CD4-positive, alpha-beta T cell (primary cell): ENCODE results near the gene CLBA1. TPM values are rescaled to one million over a fixed set of nuclear protein-coding genes. Genes with fewer than 3 reads are reported as not detected.
"Not testable (repeated sequence)": the region's sequence is repeated elsewhere in the genome, so short reads cannot be mapped to it uniquely, and the experiment has no call there.

ENCODE experiments used
- ATAC-seq: fragments of 200-7000 bp; cut with Tn5 transposase; one replicate; pipeline ENCODE4 v1.10.0; 2022; ENCODE audit warnings: mild to moderate bottlenecking; ENCODE audit not compliant: poor library complexity
- CTCF ChIA-PET: fragments of 350-600 bp; sonication (Branson Sonifier 250); formaldehyde crosslinking; loops from one replicate; lab custom pipeline; 2021; ENCODE audit warnings: antibody characterized with exemption, inconsistent platforms; lab: Charles Lee
- POLR2A ChIA-PET: fragments of 350-600 bp; sonication (Branson Sonifier 250); formaldehyde crosslinking; loops from one replicate; lab custom pipeline; 2021; ENCODE audit warnings: antibody characterized with exemption, inconsistent platforms; lab: Charles Lee
- DNase-seq, 14 experiments: peaks; one replicate each; pipeline ENCODE4 v3.0.0-alpha.2; 2013 to 2020; ENCODE audit warnings: mixed read lengths in 2 of 14
- H3K27ac ChIP-seq, 2 donors: one replicate each; pipeline versions ENCODE4 v1.5.1 to v1.7.0; 2013; ENCODE audit warnings: low read length in 2 of 2, low read depth in 1 of 2, mild to moderate bottlenecking in 1 of 2
- H3K27me3 ChIP-seq, 2 experiments: 1 replicate in 1 of 2; 2 replicates in 1 of 2; pipeline versions ENCODE4 v1.6.1 to v1.7.0; 2013; ENCODE audit warnings: low read length in 2 of 2, control low read depth in 1 of 2, mild to moderate bottlenecking in 1 of 2, moderate library complexity in 1 of 2; ENCODE audit not compliant: insufficient read depth in 2 of 2, control insufficient read depth in 1 of 2
- H3K36me3 ChIP-seq: one replicate; pipeline ENCODE4 v1.6.1; 2013; ENCODE audit warnings: low read length, control low read depth; ENCODE audit not compliant: insufficient read depth
- H3K4me1 ChIP-seq: one replicate; pipeline ENCODE4 v1.6.1; 2013; ENCODE audit warnings: low read length, control low read depth; ENCODE audit not compliant: insufficient read depth
- H3K4me3 ChIP-seq: one replicate; pipeline ENCODE4 v1.5.1; 2013; ENCODE audit warnings: mild to moderate bottlenecking, low read length, moderate library complexity
- H3K9me3 ChIP-seq, 2 experiments: 1 replicate in 1 of 2; 2 replicates in 1 of 2; pipeline versions ENCODE4 v1.6.1 to v1.7.0; 2013; ENCODE audit warnings: low read length in 2 of 2, mild to moderate bottlenecking in 2 of 2, control low read depth in 1 of 2, moderate library complexity in 1 of 2; ENCODE audit not compliant: control insufficient read depth in 1 of 2, insufficient read depth in 1 of 2
- H3K27ac Mint-ChIP-seq: one replicate; pipeline ENCODE4 v1.8.0; 2020; ENCODE audit warnings: mixed read lengths
- H3K27me3 Mint-ChIP-seq: one replicate; pipeline ENCODE4 v1.8.0; 2021; ENCODE audit warnings: mixed read lengths
- H3K36me3 Mint-ChIP-seq: one replicate; pipeline ENCODE4 v1.8.0; 2021; ENCODE audit warnings: low read depth, mixed read lengths
- H3K4me1 Mint-ChIP-seq: one replicate; pipeline ENCODE4 v1.8.0; 2021; ENCODE audit warnings: low read depth, mixed read lengths
- H3K4me3 Mint-ChIP-seq: one replicate; pipeline ENCODE4 v1.8.0; 2020; ENCODE audit warnings: mild to moderate bottlenecking, mixed read lengths
- H3K9me3 Mint-ChIP-seq: one replicate; pipeline ENCODE4 v1.8.0; 2020; ENCODE audit warnings: mixed read lengths
- intact Hi-C, 2 experiments: fragments of 100-400 bp; cut with DNase I in 1 of 2; cut with micrococcal nuclease in 1 of 2; formaldehyde crosslinking; loops; one replicate each; pipeline versions ENCODE4 v1.15.1 to v1.9.0; 2023 to 2025; cut with DNase I, micrococcal nuclease
- total RNA-seq, 174 experiments: library from RNA in 2 of 174; stranded (reverse) in 2 of 174; gene quantifications; one replicate each; pipeline ENCODE4 v1.2.3 and lab custom pipeline; 2021 to 2026
- TF ChIP-seq, protein P1 (sequence below): fragments of 200-600 bp; IDR thresholded peaks from one replicate; pipeline ENCODE4 v1.8.0; 2022; ENCODE audit warnings: antibody characterized with exemption, mild to moderate bottlenecking

Gene CLBA1
- total RNA-seq, 2 experiments from 2014 or later = 1.7 to 1.8 TPM

DNA sequence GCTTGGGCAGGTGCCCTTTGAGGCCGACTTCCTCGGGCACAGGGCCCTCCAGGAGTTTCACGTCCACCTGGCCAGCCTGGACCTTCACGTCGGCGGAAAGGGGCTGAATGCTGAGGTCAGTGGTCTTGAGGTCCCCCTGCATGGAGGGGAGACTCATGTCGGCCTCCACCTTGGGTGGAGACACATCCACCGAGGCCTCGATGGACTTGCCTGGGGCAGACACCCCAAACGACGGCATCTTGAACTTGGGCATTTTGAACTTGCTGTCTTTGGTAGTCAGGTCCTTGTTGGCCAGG lies 36.9 kb upstream of the CLBA1 start:
- H3K4me3 Mint-ChIP-seq = no peak overlapping the region
- Histone ChIP-seq H3K4me3 (no peak overlapping the region), H3K4me1 (no peaks in the 10 kb centered on the region), H3K9me3 (no peaks in the 10 kb centered on the region), H3K36me3 (no peaks in the 10 kb centered on the region), H3K27me3 (no peaks in the 10 kb centered on the region), H3K27ac (no peak overlapping the region)
- H3K36me3 Mint-ChIP-seq = no peaks in the 10 kb centered on the region
- H3K27me3 Mint-ChIP-seq = peaks cover 6% of the 10 kb centered on the region
- intact Hi-C loops = no loop called here
- CTCF ChIA-PET = no interaction called here
- POLR2A ChIA-PET = no interaction called here
- no peak overlapping the region for H3K27ac Mint-ChIP-seq
- ATAC-seq = no peak
- TF ChIP-seq, protein P1, sequence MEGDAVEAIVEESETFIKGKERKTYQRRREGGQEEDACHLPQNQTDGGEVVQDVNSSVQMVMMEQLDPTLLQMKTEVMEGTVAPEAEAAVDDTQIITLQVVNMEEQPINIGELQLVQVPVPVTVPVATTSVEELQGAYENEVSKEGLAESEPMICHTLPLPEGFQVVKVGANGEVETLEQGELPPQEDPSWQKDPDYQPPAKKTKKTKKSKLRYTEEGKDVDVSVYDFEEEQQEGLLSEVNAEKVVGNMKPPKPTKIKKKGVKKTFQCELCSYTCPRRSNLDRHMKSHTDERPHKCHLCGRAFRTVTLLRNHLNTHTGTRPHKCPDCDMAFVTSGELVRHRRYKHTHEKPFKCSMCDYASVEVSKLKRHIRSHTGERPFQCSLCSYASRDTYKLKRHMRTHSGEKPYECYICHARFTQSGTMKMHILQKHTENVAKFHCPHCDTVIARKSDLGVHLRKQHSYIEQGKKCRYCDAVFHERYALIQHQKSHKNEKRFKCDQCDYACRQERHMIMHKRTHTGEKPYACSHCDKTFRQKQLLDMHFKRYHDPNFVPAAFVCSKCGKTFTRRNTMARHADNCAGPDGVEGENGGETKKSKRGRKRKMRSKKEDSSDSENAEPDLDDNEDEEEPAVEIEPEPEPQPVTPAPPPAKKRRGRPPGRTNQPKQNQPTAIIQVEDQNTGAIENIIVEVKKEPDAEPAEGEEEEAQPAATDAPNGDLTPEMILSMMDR = no peak
- no peak for DNase-seq
- H3K4me1 Mint-ChIP-seq = no peaks in the 10 kb centered on the region
- no peaks in the 10 kb centered on the region for H3K9me3 Mint-ChIP-seq

DNA sequence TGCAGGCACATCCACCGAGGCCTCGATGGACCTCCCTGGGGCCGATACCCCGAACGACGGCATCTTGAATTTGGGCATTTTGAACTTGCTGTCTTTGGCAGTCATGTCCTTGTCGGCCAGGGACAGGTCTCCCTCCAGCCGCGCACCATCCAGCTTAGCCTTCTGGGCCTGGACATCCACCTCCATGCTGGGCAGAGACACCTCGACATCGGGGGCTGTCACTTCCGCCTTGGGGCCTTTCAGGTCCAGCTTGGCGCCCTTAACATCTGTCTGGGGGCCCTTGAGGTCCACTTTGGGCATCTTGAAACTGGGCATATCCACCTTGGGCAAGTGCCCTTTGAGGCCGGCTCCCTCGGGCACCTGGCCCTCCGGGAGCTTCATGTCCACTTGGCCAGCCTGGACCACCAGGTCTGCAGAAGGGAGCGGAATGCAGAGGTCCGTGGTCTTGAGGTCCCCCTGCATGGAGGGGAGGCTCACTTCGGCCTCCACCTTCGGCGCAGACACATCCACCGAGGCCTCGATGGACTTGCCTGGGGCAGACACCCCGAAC lies 36.1 kb upstream of the CLBA1 start:
- H3K27ac Mint-ChIP-seq, ATAC-seq, H3K4me1 Mint-ChIP-seq, POLR2A ChIA-PET, DNase-seq, H3K27ac ChIP-seq, H3K9me3 Mint-ChIP-seq, H3K4me1 ChIP-seq, CTCF ChIA-PET, H3K4me3 ChIP-seq, H3K4me3 Mint-ChIP-seq, H3K9me3 ChIP-seq, H3K27me3 Mint-ChIP-seq, H3K27me3 ChIP-seq, H3K36me3 Mint-ChIP-seq, H3K36me3 ChIP-seq, intact Hi-C loops: not testable (repeated sequence)

DNA sequence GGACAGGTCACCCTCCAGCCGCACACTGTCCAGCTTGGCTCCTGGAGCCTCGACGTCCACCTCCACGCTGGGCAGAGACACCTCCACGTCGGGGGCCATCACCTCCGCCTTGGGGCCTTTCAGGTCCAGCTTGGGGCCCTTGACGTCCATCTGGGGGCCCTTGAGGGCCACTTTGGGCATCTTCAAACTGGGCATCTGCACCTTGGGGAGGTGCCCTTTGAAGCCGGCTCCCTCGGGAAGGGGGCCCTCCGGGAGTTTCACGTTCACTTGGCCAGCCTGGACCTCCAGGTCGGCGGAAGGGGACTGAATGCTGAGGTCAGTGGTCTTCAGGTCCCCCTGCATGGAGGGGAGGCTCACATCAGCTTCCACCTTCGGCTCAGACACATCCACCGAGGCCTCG lies 35.6 kb upstream of the CLBA1 start:
- Mint-ChIP-seq H3K27ac (no peak overlapping the region), H3K4me1 (no peaks in the 10 kb centered on the region), H3K4me3 (no peak overlapping the region), H3K9me3 (no peaks in the 10 kb centered on the region), H3K36me3 (no peaks in the 10 kb centered on the region), H3K27me3 (peaks cover 7% of the 10 kb centered on the region)
- peaks cover 0 to under 1% of the 10 kb centered on the region in 2 experiments for H3K27me3 ChIP-seq
- DNase-seq (peak in 1 of 14 experiments; percentile 0), ATAC-seq (no peak)
- TF ChIP-seq, protein P1 = no peak
- ChIA-PET POLR2A (no interaction called here), CTCF (no interaction called here)
- no peaks in the 10 kb centered on the region for H3K9me3 ChIP-seq
- no peaks in the 10 kb centered on the region for H3K36me3 ChIP-seq
- intact Hi-C loops = no loop called here
- H3K4me3 ChIP-seq = no peak overlapping the region
- H3K4me1 ChIP-seq = no peaks in the 10 kb centered on the region
- no peak overlapping the region for H3K27ac ChIP-seq

DNA sequence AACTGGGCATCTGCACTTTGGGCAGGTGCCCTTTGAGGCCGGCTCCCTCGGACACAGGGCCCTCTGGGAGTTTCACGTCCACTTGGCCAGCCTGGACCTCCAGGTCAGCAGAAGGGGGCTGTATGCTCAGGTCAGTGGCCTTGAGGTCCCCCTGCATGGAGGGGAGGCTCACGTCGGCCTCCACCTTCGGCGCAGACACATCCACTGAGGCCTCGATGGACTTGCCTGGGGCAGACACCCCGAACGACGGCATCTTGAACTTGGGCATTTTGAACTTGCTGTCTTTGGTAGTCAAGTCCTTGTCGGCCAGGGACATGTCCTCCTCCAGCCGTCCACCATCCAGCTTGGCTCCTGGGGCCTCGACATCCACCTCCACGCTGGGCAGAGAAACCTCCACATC lies 34.9 kb upstream of the CLBA1 start:
- H3K4me1 Mint-ChIP-seq, H3K9me3 ChIP-seq, H3K4me3 Mint-ChIP-seq, H3K27me3 ChIP-seq, POLR2A ChIA-PET, H3K4me3 ChIP-seq, H3K36me3 ChIP-seq, H3K27ac Mint-ChIP-seq, H3K27me3 Mint-ChIP-seq, CTCF ChIA-PET, ATAC-seq, intact Hi-C loops, H3K36me3 Mint-ChIP-seq, H3K9me3 Mint-ChIP-seq, DNase-seq, H3K4me1 ChIP-seq, H3K27ac ChIP-seq: not testable (repeated sequence)

DNA sequence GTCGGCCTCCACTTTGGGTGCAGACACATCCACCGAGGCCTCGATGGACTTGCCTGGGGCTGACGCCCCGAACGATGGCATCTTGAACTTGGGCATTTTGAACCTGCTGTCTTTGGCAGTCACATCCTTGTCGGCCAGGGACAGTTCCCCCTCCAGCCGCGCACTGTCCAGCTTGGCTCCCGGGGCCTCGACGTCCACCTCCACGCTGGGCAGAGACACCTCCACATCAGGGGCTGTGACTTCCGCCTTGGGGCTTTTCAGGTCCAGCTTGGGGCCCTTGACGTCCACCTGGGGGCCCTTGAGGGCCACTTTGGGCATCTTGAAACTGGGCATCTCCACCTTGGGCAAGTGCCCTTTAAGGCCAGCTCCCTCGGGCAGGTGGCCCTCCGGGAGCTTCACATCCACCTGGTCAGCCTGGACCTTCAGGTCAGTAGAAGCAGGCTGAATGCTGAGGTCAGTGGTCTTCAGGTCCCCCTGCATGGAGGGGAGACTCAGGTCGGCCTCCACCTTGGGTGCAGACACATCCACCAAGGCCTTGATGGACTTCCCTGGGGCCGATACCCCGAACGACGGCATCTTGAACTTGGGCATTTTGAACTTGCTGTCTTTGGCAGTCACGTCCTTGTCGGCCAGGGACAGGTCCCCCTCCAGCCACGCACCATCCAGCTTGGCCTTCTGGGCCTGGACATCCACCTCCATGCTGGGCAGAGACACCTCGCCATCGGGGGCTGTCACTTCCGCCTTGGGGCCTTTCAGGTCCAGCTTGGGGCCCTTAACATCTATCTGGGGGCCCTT lies 33.5 kb upstream of the CLBA1 start:
- ATAC-seq, H3K36me3 Mint-ChIP-seq, CTCF ChIA-PET, H3K9me3 ChIP-seq, H3K36me3 ChIP-seq, intact Hi-C loops, H3K27ac Mint-ChIP-seq, POLR2A ChIA-PET, H3K9me3 Mint-ChIP-seq, H3K4me1 ChIP-seq, H3K27ac ChIP-seq, H3K4me3 ChIP-seq, H3K27me3 Mint-ChIP-seq, H3K27me3 ChIP-seq, H3K4me3 Mint-ChIP-seq, H3K4me1 Mint-ChIP-seq: not testable (repeated sequence)
- peak in 1 of 14 experiments; percentile 1 for DNase-seq
